KOPT-K1 (cell line): ENCODE results near the gene SH3BP4.

ENCODE experiments used
- H3K27ac ChIP-seq: fragments of 200-600 bp; sonication (generic); 2 replicates; pipeline ENCODE4 v1.5.1; 2016; ENCODE audit warnings: antibody characterized with exemption, mild to moderate bottlenecking, low read depth, low read length; ENCODE audit not compliant: poor library complexity, severe bottlenecking
- H3K36me3 ChIP-seq: fragments of 200-600 bp; sonication (generic); 2 replicates; pipeline ENCODE4 v1.5.1; 2017; ENCODE audit warnings: antibody characterized with exemption, mild to moderate bottlenecking, low read length, moderate library complexity; ENCODE audit not compliant: insufficient read depth
- H3K9me3 ChIP-seq: fragments of 200-600 bp; sonication (generic); 2 replicates; pipeline ENCODE4 v1.5.1; 2017; ENCODE audit warnings: antibody characterized with exemption, low read length, mild to moderate bottlenecking; ENCODE audit not compliant: insufficient read depth, poor library complexity, severe bottlenecking

The SH3BP4 gene

GRCh38 chr2:235064976-235065375 lies 113.2 kb downstream of the SH3BP4 start:
- Histone ChIP-seq H3K9me3 (no peaks in the 10 kb centered on the region), H3K36me3 (no peaks in the 10 kb centered on the region), H3K27ac (no peak overlapping the region)

- no peaks in the 10 kb centered on the region for H3K36me3 ChIP-seq
- no peaks in the 10 kb centered on the region for H3K9me3 ChIP-seq
- H3K27ac ChIP-seq, result no peak overlapping the region
Observed at GRCh38 chr2:235066490-235066889, 114.7 kb downstream of the SH3BP4 start.

- Histone ChIP-seq H3K27ac (no peak overlapping the region), H3K36me3 (no peaks in the 10 kb centered on the region), H3K9me3 (no peaks in the 10 kb centered on the region)
Observed at GRCh38 chr2:235066895-235067294, 115.1 kb downstream of the SH3BP4 start.

GRCh38 chr2:235068701-235069100 lies 116.9 kb downstream of the SH3BP4 start:
- H3K27ac ChIP-seq, result no peak overlapping the region
- no peaks in the 10 kb centered on the region for H3K9me3 ChIP-seq
- H3K36me3 ChIP-seq, result no peaks in the 10 kb centered on the region

- no peaks in the 10 kb centered on the region for H3K9me3 ChIP-seq
- H3K36me3 ChIP-seq, result no peaks in the 10 kb centered on the region
- H3K27ac ChIP-seq, result no peak overlapping the region
Observed at GRCh38 chr2:235070063-235070706, 118.4 kb downstream of the SH3BP4 start.

GRCh38 chr2:235073868-235074413 lies 122.1 kb downstream of the SH3BP4 start:
- no peaks in the 10 kb centered on the region for H3K36me3 ChIP-seq
- no peaks in the 10 kb centered on the region for H3K9me3 ChIP-seq
- no peak overlapping the region for H3K27ac ChIP-seq

- Histone ChIP-seq H3K36me3 (no peaks in the 10 kb centered on the region), H3K9me3 (no peaks in the 10 kb centered on the region), H3K27ac (no peak overlapping the region)
Observed at GRCh38 chr2:235077046-235077445, 125.2 kb downstream of the SH3BP4 start.

- no peaks in the 10 kb centered on the region for H3K9me3 ChIP-seq
- H3K36me3 ChIP-seq, result no peaks in the 10 kb centered on the region
- H3K27ac ChIP-seq, result no peak overlapping the region
Observed at GRCh38 chr2:235078182-235078581, 126.4 kb downstream of the SH3BP4 start.

GRCh38 chr2:235078914-235079472 lies 127.2 kb downstream of the SH3BP4 start:
- no peaks in the 10 kb centered on the region for H3K36me3 ChIP-seq
- H3K27ac ChIP-seq, result no peak overlapping the region

GRCh38 chr2:235080101-235080500 lies 128.3 kb downstream of the SH3BP4 start:
- H3K9me3 ChIP-seq, result no peaks in the 10 kb centered on the region
- no peaks in the 10 kb centered on the region for H3K36me3 ChIP-seq
- no peak overlapping the region for H3K27ac ChIP-seq

More at GRCh38 chr2:235078914-235079472, 127.2 kb downstream of the SH3BP4 start:
- H3K9me3 ChIP-seq, result no peaks in the 10 kb centered on the region

- no peaks in the 10 kb centered on the region for H3K9me3 ChIP-seq
- H3K36me3 ChIP-seq, result no peaks in the 10 kb centered on the region
- no peak overlapping the region for H3K27ac ChIP-seq
Observed at GRCh38 chr2:235082578-235083338, 130.9 kb downstream of the SH3BP4 start.

- Histone ChIP-seq H3K36me3 (no peaks in the 10 kb centered on the region), H3K9me3 (no peaks in the 10 kb centered on the region), H3K27ac (no peak overlapping the region)
Observed at GRCh38 chr2:235083822-235084221, 132.0 kb downstream of the SH3BP4 start.

GRCh38 chr2:235084424-235084823 lies 132.6 kb downstream of the SH3BP4 start:
- no peak overlapping the region for H3K27ac ChIP-seq
- no peaks in the 10 kb centered on the region for H3K9me3 ChIP-seq
- no peaks in the 10 kb centered on the region for H3K36me3 ChIP-seq

- no peaks in the 10 kb centered on the region for H3K9me3 ChIP-seq
- H3K27ac ChIP-seq, result no peak overlapping the region
- H3K36me3 ChIP-seq, result no peaks in the 10 kb centered on the region
Observed at GRCh38 chr2:235085476-235085875, 133.7 kb downstream of the SH3BP4 start.

- no peaks in the 10 kb centered on the region for H3K9me3 ChIP-seq
- H3K27ac ChIP-seq, result no peak overlapping the region
- no peaks in the 10 kb centered on the region for H3K36me3 ChIP-seq
Observed at GRCh38 chr2:235086481-235087184, 134.8 kb downstream of the SH3BP4 start.
